Measurements from ENCODE around the gene CLEC5A.

GRCh38 chr7:141915565-141915964, 31.2 kb downstream of the CLEC5A start:
- TF ChIP-seq CTCF (IDR thresholded peaks at IDR 0.05) (no peak), POLR2A (IDR thresholded peaks at IDR 0.05) (no peak)

Measured in lower leg skin (tissue), 3 donors.